Measurements from ENCODE around the gene DMPK.

DNA sequence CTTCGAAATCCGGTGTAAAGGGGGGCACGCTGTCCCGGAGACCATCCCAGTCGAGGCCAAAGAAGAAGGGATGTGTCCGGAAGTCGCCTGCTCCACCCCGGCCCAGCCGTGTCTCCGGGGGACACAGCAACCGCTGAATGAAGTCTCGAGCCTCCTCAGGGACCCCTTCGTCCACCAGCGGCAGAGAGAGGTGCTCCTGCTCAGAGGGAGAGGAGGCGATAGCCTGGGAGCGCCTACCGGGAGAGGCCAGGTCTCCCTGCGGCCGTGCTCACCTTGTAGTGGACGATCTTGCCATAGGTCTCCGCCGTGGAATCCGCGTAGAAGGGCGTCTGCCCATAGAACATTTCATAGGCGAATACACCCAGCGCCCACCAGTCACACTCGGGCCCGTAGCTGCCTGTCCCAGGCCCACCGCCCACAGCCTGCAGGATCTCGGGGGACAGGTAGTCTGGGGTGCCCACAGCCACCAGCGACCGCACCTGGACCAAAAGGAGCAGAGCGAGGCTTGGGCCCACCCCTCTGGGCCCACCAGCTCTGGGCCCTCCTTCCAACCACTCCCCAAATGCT is 4.8 kb downstream of the DMPK start:
- TF ChIP-seq FOXA1 (IDR thresholded peaks at IDR 0.05) (no peak), CTBP1 (IDR thresholded peaks at IDR 0.05; ENCODE audit: borderline replicate concordance) (no peak), SUZ12 (IDR thresholded peaks at IDR 0.05) (no peak), TARDBP (IDR thresholded peaks at IDR 0.05) (no peak), SP1 (IDR thresholded peaks at IDR 0.05) (no peak), FOXK2 (IDR thresholded peaks at IDR 0.05) (no peak), FOXM1 (IDR thresholded peaks at IDR 0.05; ENCODE audit: borderline replicate concordance) (no peak), L3MBTL2 (conservative IDR thresholded peaks at IDR 0.05) (no peak), HDGF (IDR thresholded peaks at IDR 0.05; ENCODE audit: borderline replicate concordance) (no peak)
- TF ChIP-seq, protein P1, sequence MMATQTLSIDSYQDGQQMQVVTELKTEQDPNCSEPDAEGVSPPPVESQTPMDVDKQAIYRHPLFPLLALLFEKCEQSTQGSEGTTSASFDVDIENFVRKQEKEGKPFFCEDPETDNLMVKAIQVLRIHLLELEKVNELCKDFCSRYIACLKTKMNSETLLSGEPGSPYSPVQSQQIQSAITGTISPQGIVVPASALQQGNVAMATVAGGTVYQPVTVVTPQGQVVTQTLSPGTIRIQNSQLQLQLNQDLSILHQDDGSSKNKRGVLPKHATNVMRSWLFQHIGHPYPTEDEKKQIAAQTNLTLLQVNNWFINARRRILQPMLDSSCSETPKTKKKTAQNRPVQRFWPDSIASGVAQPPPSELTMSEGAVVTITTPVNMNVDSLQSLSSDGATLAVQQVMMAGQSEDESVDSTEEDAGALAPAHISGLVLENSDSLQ (IDR thresholded peaks at IDR 0.05), result no peak

All from HEK293T (cell line).